BJ (cell line): ENCODE results near the gene SLC25A15. TPM values are rescaled to one million over a fixed set of nuclear protein-coding genes. Genes with fewer than 3 reads are reported as not detected.

Experiments
- CTCF ChIA-PET: fragments of 350-600 bp; formaldehyde crosslinking; extraction: SDS; loops from one replicate; lab custom pipeline; 2021; ENCODE audit warnings: antibody characterized with exemption, inconsistent platforms; lab: Yijun Ruan, JAX
- POLR2A ChIA-PET: fragments of 300-600 bp; sonication (Branson Sonifier 250); formaldehyde crosslinking; extraction: SDS; loops from one replicate; lab custom pipeline; 2021; ENCODE audit warnings: antibody characterized with exemption; lab: Charles Lee
- DNase-seq: peaks from one replicate; pipeline ENCODE4 v3.0.0-alpha.2; 2011; ENCODE audit warnings: low read depth
- H3K27me3 ChIP-seq: 2 replicates; pipeline ENCODE4 v1.6.0; 2011; ENCODE audit warnings: low read length; ENCODE audit not compliant: control insufficient read depth, insufficient read depth
- H3K36me3 ChIP-seq: 2 replicates; pipeline ENCODE4 v1.5.1; 2011; ENCODE audit warnings: low read length; ENCODE audit not compliant: control insufficient read depth, insufficient read depth
- H3K4me3 ChIP-seq: 2 replicates; pipeline ENCODE4 v1.5.1; 2011; ENCODE audit warnings: low read depth, mild to moderate bottlenecking, control low read depth, low read length
- CTCF ChIP-seq: IDR thresholded peaks from 2 replicates; pipeline ENCODE4 v1.5.1; 2011; ENCODE audit warnings: low read depth, mild to moderate bottlenecking, control low read depth, inconsistent platforms, low read length, moderate library complexity; ENCODE audit not compliant: insufficient read depth
- polyA plus RNA-seq: library from polyadenylated mRNA; depleted of rRNA; stranded (reverse); fragments of >200 nt; gene quantifications from 2 replicates; pipeline ENCODE4 v1.2.3, GENCODE V29; 2011

SLC25A15 gene
- polyA plus RNA-seq, 1 experiment = 4.7 TPM

DNA sequence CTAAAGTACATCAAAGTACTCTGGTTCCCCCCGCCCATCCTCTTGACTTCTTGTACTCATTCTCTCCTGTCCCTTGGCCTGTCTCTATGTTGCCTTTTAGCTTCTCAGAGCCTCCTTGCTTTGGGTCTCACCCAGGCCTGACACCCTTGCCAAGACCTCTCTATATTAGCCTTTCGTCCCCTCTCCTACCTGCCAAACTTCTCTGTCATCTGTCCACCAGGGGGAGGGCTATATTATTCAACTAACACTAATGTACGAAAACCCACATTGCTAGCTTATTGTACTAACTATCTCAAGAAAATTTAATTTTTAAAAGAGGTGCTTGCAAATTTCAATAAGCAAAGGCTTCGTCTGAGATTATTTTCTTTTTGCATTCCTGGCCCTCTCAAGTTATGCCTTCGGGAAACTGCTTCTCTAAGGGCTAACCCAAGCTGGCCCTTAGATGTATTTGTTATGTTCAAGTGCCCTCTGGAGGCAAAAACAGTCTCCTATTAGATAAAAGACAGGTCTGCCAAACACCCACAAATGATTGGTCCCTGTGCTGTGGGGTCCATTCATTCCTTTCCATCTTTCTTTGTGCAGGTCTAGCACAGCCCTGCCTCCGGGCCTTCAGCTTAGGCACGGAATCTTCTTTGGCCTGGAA, 12.1 kb upstream of the SLC25A15 start:
- DNase-seq = no peak
- Histone ChIP-seq H3K27me3 (no peaks in the 10 kb centered on the region), H3K36me3 (no peaks in the 10 kb centered on the region), H3K4me3 (no peak overlapping the region)
- peak; percentile 61 for TF ChIP-seq CTCF
- POLR2A ChIA-PET = no interaction called here
- CTCF ChIA-PET = interaction anchor here (0.6 to 5.4 kb wide), 25 partner anchors 9 to 1721 kb away, joined by 3 to 61 read pairs (median 3); partner anchors contain the start of gene SLC25A15

- Histone ChIP-seq H3K4me3 (no peak overlapping the region), H3K27me3 (no peaks in the 10 kb centered on the region), H3K36me3 (no peaks in the 10 kb centered on the region)
- ChIA-PET CTCF (interaction anchor here (0.6 to 5.4 kb wide), 25 partner anchors 9 to 1722 kb away, joined by 3 to 61 read pairs (median 3); partner anchors contain the start of gene SLC25A15), POLR2A (no interaction called here)
- no peak for DNase-seq
- TF ChIP-seq CTCF = no peak
Measured at GRCh38 chr13:40777809-40778175, 11.6 kb upstream of the SLC25A15 start.

DNA sequence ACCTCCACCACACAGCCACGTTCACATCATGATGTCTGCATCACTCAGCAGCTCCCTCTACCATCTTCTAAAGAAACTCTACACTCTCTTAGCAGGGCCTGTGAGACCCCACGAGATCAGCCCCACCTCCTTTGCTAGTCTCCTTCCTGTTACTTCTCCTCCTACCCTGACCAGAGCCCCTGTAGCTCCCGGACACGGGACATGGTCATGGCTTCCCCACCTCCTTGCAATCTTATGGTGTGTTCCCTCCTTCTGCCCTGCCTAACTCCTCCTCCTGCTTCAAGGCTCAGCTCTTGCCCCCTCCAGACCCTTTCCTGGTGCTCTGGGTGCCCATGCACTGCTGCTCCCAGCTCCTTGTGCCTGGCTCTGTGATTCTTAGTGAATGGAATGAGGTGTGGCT, 10.4 kb upstream of the SLC25A15 start:
- DNase-seq = no peak
- ChIA-PET POLR2A (no interaction called here), CTCF (interaction anchor here (1.8 to 5.4 kb wide), 2 partner anchors 8 to 35 kb away, joined by 8 to 61 read pairs; partner anchors contain the start of gene SLC25A15)
- Histone ChIP-seq H3K36me3 (no peaks in the 10 kb centered on the region), H3K27me3 (no peaks in the 10 kb centered on the region), H3K4me3 (no peak overlapping the region)
- TF ChIP-seq CTCF = no peak

- ChIA-PET POLR2A (no interaction called here), CTCF (interaction anchor here (0.6 to 1.8 kb wide), 6 partner anchors 9 to 1096 kb away, joined by 3 to 8 read pairs (median 4); partner anchors contain the start of gene SLC25A15)
- Histone ChIP-seq H3K36me3 (no peaks in the 10 kb centered on the region), H3K4me3 (no peak overlapping the region), H3K27me3 (no peaks in the 10 kb centered on the region)
- DNase-seq = no peak
- no peak for TF ChIP-seq CTCF
Measured at GRCh38 chr13:40779796-40780285, 9.6 kb upstream of the SLC25A15 start.

- ChIA-PET POLR2A (no interaction called here), CTCF (no interaction called here)
- H3K4me3 ChIP-seq = no peak overlapping the region
- DNase-seq = no peak
- no peaks in the 10 kb centered on the region for H3K36me3 ChIP-seq
- TF ChIP-seq CTCF = peak; percentile 11; the same call in 1 of the 2 replicates
- H3K27me3 ChIP-seq = no peaks in the 10 kb centered on the region
Measured at GRCh38 chr13:40780822-40781401, 8.5 kb upstream of the SLC25A15 start.
